HEK293 (cell line): ENCODE data around the gene ZNF48.

ENCODE experiments used
- GLI4 ChIP-seq: fragments of 450-650 bp; formaldehyde crosslinking; IDR thresholded peaks from 2 replicates; pipeline ENCODE4 v1.5.1; 2016; ENCODE audit warnings: missing biosample characterization, missing genetic modification characterization
- HOXA7 ChIP-seq: sonication (generic); formaldehyde crosslinking; IDR thresholded peaks from 2 replicates; pipeline ENCODE4 v1.8.1; 2022; ENCODE audit warnings: missing genetic modification reagents, borderline replicate concordance
- IKZF3 ChIP-seq: fragments of 450-650 bp; IDR thresholded peaks from 2 replicates; pipeline ENCODE4 v1.5.0; 2018; ENCODE audit warnings: missing biosample characterization, mild to moderate bottlenecking, missing genetic modification characterization, moderate library complexity
- MZF1 ChIP-seq: fragments of 450-650 bp; formaldehyde crosslinking; IDR thresholded peaks from 2 replicates; pipeline ENCODE4 v1.5.1; 2017; ENCODE audit warnings: missing biosample characterization, missing genetic modification characterization, borderline replicate concordance
- PRDM4 ChIP-seq: fragments of 450-650 bp; formaldehyde crosslinking; IDR thresholded peaks from 2 replicates; pipeline ENCODE4 v1.5.1; 2017; ENCODE audit warnings: missing biosample characterization, missing genetic modification characterization
- PRDM6 ChIP-seq: fragments of 450-650 bp; formaldehyde crosslinking; IDR thresholded peaks from 2 replicates; pipeline ENCODE4 v1.5.1; 2017; ENCODE audit warnings: missing biosample characterization, missing genetic modification characterization
- RBAK ChIP-seq: fragments of 450-650 bp; formaldehyde crosslinking; IDR thresholded peaks from 2 replicates; pipeline ENCODE4 v1.5.1; 2016; ENCODE audit warnings: missing biosample characterization, missing genetic modification characterization
- SALL2 ChIP-seq: fragments of 450-650 bp; formaldehyde crosslinking; IDR thresholded peaks from 2 replicates; pipeline ENCODE4 v1.5.0; 2017; ENCODE audit warnings: missing biosample characterization, mild to moderate bottlenecking, missing genetic modification characterization, borderline replicate concordance
- SCRT2 ChIP-seq: fragments of 450-650 bp; formaldehyde crosslinking; IDR thresholded peaks from 2 replicates; pipeline ENCODE4 v1.5.1; 2016; ENCODE audit warnings: missing biosample characterization, missing genetic modification characterization
- ZBTB26 ChIP-seq: fragments of 450-650 bp; formaldehyde crosslinking; optimal IDR thresholded peaks from 2 replicates; pipeline ENCODE3; 2016; ENCODE audit warnings: missing biosample characterization, mild to moderate bottlenecking, missing genetic modification characterization
- ZEB2 ChIP-seq: fragments of 450-650 bp; formaldehyde crosslinking; IDR thresholded peaks from 2 replicates; pipeline ENCODE4 v1.5.1; 2016; ENCODE audit warnings: missing biosample characterization, missing genetic modification characterization
- ZFP69B ChIP-seq: fragments of 450-650 bp; formaldehyde crosslinking; IDR thresholded peaks from 2 replicates; pipeline ENCODE4 v1.5.1; 2016; ENCODE audit warnings: missing biosample characterization, missing genetic modification characterization
- ZNF114 ChIP-seq: fragments of 450-650 bp; formaldehyde crosslinking; IDR thresholded peaks from 2 replicates; pipeline ENCODE4 v1.5.0; 2017; ENCODE audit warnings: missing biosample characterization, missing genetic modification characterization
- ZNF140 ChIP-seq: fragments of 450-650 bp; formaldehyde crosslinking; IDR thresholded peaks from 2 replicates; pipeline ENCODE4 v1.5.1; 2016; ENCODE audit warnings: missing biosample characterization, missing genetic modification characterization
- ZNF155 ChIP-seq: fragments of 450-650 bp; formaldehyde crosslinking; IDR thresholded peaks from 2 replicates; pipeline ENCODE4 v1.5.1; 2016; ENCODE audit warnings: missing biosample characterization, missing genetic modification characterization
- ZNF157 ChIP-seq: fragments of 450-650 bp; formaldehyde crosslinking; IDR thresholded peaks from 2 replicates; pipeline ENCODE4 v1.5.1; 2016; ENCODE audit warnings: missing biosample characterization, missing genetic modification characterization
- ZNF169 ChIP-seq: fragments of 450-650 bp; formaldehyde crosslinking; IDR thresholded peaks from 2 replicates; pipeline ENCODE4 v1.5.1; 2016; ENCODE audit warnings: missing biosample characterization, missing genetic modification characterization
- ZNF211 ChIP-seq: fragments of 450-650 bp; formaldehyde crosslinking; IDR thresholded peaks from 2 replicates; pipeline ENCODE4 v1.5.1; 2016; ENCODE audit warnings: low read depth, missing biosample characterization, missing genetic modification characterization
- ZNF280C ChIP-seq: fragments of 450-650 bp; formaldehyde crosslinking; IDR thresholded peaks from 2 replicates; pipeline ENCODE4 v1.5.1; 2016; ENCODE audit warnings: missing biosample characterization, missing genetic modification characterization
- ZNF324 ChIP-seq: fragments of 450-650 bp; formaldehyde crosslinking; IDR thresholded peaks from 2 replicates; pipeline ENCODE4 v1.5.1; 2016; ENCODE audit warnings: missing biosample characterization, missing genetic modification characterization
- ZNF394 ChIP-seq: fragments of 450-650 bp; formaldehyde crosslinking; IDR thresholded peaks from 2 replicates; pipeline ENCODE4 v1.5.1; 2016; ENCODE audit warnings: missing biosample characterization, missing genetic modification characterization, mild to moderate bottlenecking, moderate library complexity, borderline replicate concordance
- ZNF423 ChIP-seq: fragments of 450-650 bp; formaldehyde crosslinking; IDR thresholded peaks from 2 replicates; pipeline ENCODE4 v1.5.1; 2016; ENCODE audit warnings: missing biosample characterization, missing genetic modification characterization
- ZNF449 ChIP-seq: fragments of 450-650 bp; formaldehyde crosslinking; IDR thresholded peaks from 2 replicates; pipeline ENCODE4 v1.5.1; 2017; ENCODE audit warnings: missing biosample characterization, mild to moderate bottlenecking, missing genetic modification characterization, moderate library complexity
- ZNF48 ChIP-seq: fragments of 450-650 bp; formaldehyde crosslinking; IDR thresholded peaks from 2 replicates; pipeline ENCODE4 v1.5.1; 2016; ENCODE audit warnings: missing biosample characterization, missing genetic modification characterization
- ZNF488 ChIP-seq: fragments of 450-650 bp; formaldehyde crosslinking; IDR thresholded peaks from 2 replicates; pipeline ENCODE4 v1.5.1; 2016; ENCODE audit warnings: missing biosample characterization, missing genetic modification characterization
- ZNF510 ChIP-seq: fragments of 450-650 bp; formaldehyde crosslinking; IDR thresholded peaks from 2 replicates; pipeline ENCODE4 v1.5.1; 2018; ENCODE audit warnings: mild to moderate bottlenecking, missing genetic modification characterization, missing biosample characterization; ENCODE audit not compliant: insufficient replicate concordance
- ZNF521 ChIP-seq: fragments of 450-650 bp; formaldehyde crosslinking; IDR thresholded peaks from 2 replicates; pipeline ENCODE4 v1.5.1; 2017; ENCODE audit warnings: missing biosample characterization, mild to moderate bottlenecking, missing genetic modification characterization
- ZNF776 ChIP-seq: fragments of 450-650 bp; formaldehyde crosslinking; IDR thresholded peaks from 2 replicates; pipeline ENCODE4 v1.5.0; 2017; ENCODE audit warnings: missing biosample characterization, missing genetic modification characterization, borderline replicate concordance

ZNF48 gene

GRCh38 chr16:30395155-30395991, at the start of gene ZNF48 (continued):
- TF ChIP-seq PRDM6 (tag by site-specific recombination) (no peak), SALL2 (no peak), ZNF157 (tag by site-specific recombination) (no peak), ZNF423 (tag by site-specific recombination) (no peak), ZBTB26 (tag by site-specific recombination) (peak; percentile 92), PRDM4 (peak; percentile 60), ZNF521 (tag by site-specific recombination) (no peak), ZEB2 (tag by site-specific recombination) (peak; percentile 96), RBAK (tag by site-specific recombination) (no peak), ZNF510 (tag by site-specific recombination) (no peak), ZNF211 (tag by site-specific recombination) (no peak), ZNF776 (tag by site-specific recombination) (no peak), MZF1 (tag by site-specific recombination) (no peak), SCRT2 (tag by site-specific recombination) (peak; percentile 44; the same call in 1 of the 2 replicates), ZNF449 (tag by site-specific recombination) (peak; percentile 50; the same call in 1 of the 2 replicates), ZNF394 (tag by site-specific recombination) (peak; percentile 74), GLI4 (tag by site-specific recombination) (0 out of 2 replicates have a peak, but pooled peaks have one; percentile 29), HOXA7 (CRISPR knock-in tag) (no peak), IKZF3 (tag by site-specific recombination) (peak; percentile 95), ZNF155 (no peak), ZNF114 (tag by site-specific recombination) (no peak), ZNF140 (tag by site-specific recombination) (no peak), ZNF324 (tag by site-specific recombination) (peak; percentile 65; the same call in 1 of the 2 replicates), ZFP69B (tag by site-specific recombination) (peak; percentile 69), ZNF169 (tag by site-specific recombination) (no peak), ZNF48 (tag by site-specific recombination) (no peak), ZNF488 (tag by site-specific recombination) (no peak), ZNF280C (no peak)
